Gastroesophageal sphincter (tissue), 4 donors: ENCODE data around the gene CSNK2B. TPM values are rescaled to one million over a fixed set of nuclear protein-coding genes. Genes with fewer than 3 reads are reported as not detected.

Experiments
- ATAC-seq: fragments of 150-250 bp; one replicate; pipeline ENCODE4 v1.9.1; 2016; ENCODE audit warnings: mild to moderate bottlenecking, moderate library complexity
- H3K27ac ChIP-seq, 4 donors: fragments of 200-600 bp; sonication (generic) in 3 of 4; 1 replicate in 3 of 4; 2 replicates in 1 of 4; pipeline ENCODE4 v1.5.1; 2016 to 2019
- H3K27me3 ChIP-seq: fragments of 200-600 bp; sonication (generic); one replicate; pipeline ENCODE4 v1.5.1; 2019
- H3K36me3 ChIP-seq, 2 donors: fragments of 200-600 bp; sonication (generic); one replicate each; pipeline ENCODE4 v1.5.1; 2019; ENCODE audit warnings: control low read depth in 1 of 2
- H3K4me1 ChIP-seq, 3 donors: fragments of 200-600 bp; sonication (generic); 1 replicate in 2 of 3; 2 replicates in 1 of 3; pipeline ENCODE4 v1.5.1; 2016 to 2019; ENCODE audit warnings: control low read depth in 2 of 3
- H3K4me3 ChIP-seq, 2 donors: fragments of 200-600 bp; sonication (generic); one replicate each; pipeline ENCODE4 v1.5.1; 2019; ENCODE audit warnings: mild to moderate bottlenecking in 1 of 2, moderate library complexity in 1 of 2
- H3K9me3 ChIP-seq, 3 donors: fragments of 200-600 bp; sonication (generic); one replicate each; pipeline ENCODE4 v1.5.1; 2017 to 2019; ENCODE audit warnings: control low read depth in 2 of 3
- EP300 ChIP-seq: sonication (generic); formaldehyde crosslinking; IDR thresholded peaks from one replicate; pipeline ENCODE4 v1.6.1; 2017; ENCODE audit warnings: antibody characterized with exemption, mild to moderate bottlenecking
- POLR2A ChIP-seq, 2 donors: fragments of 450-650 bp; IDR thresholded peaks; one replicate each; pipeline ENCODE4 v1.6.1; 2017; ENCODE audit warnings: antibody characterized with exemption in 2 of 2, mild to moderate bottlenecking in 2 of 2, moderate library complexity in 1 of 2
- POLR2AphosphoS5 ChIP-seq: sonication (generic); formaldehyde crosslinking; IDR thresholded peaks from one replicate; pipeline ENCODE4 v1.6.1; 2017; ENCODE audit warnings: antibody characterized with exemption
- WGBS, 2 donors: methylation state at CpG; one replicate each; pipeline ENCODE4 v1.1.5; 2018; ENCODE audit warnings: low coverage in 1 of 2; 5-methylcytosine and 5-hydroxymethylcytosine counted together
- total RNA-seq, 4 donors: library from RNA; depleted of rRNA; stranded (reverse); fragments of >200 nt; gene quantifications; one replicate each; pipeline ENCODE4 v1.1.0, GENCODE V29; 2016
- TF ChIP-seq, protein P1 (sequence below), 4 experiments: fragments of 200-600 bp in 2 of 4; fragments of 450-650 bp in 2 of 4; sonication (generic) in 1 of 4; IDR thresholded peaks; one replicate each; pipeline ENCODE4 v1.5.1; 2017 to 2019; ENCODE audit warnings: antibody characterized with exemption in 4 of 4, mild to moderate bottlenecking in 2 of 4, moderate library complexity in 2 of 4

CSNK2B gene
- total RNA-seq, 4 donors from 2014 or later = 162 to 197 (median 167) TPM

- Histone ChIP-seq H3K27ac (peak overlapping the region; percentile 87 to 97 (median 94)), H3K36me3 (peaks cover 0 to 36% of the 10 kb centered on the region in 2 donors), H3K9me3 (no peaks in the 10 kb centered on the region), H3K4me3 (peak overlapping the region; percentile 58 to 98), H3K4me1 (peaks cover 6 to 37% (median 19%) of the 10 kb centered on the region in 3 donors), H3K27me3 (no peaks in the 10 kb centered on the region)
- no peak for TF ChIP-seq POLR2AphosphoS5
- WGBS, 2 donors = 5 to 11% methylated on average over 4 to 5 of the region's 7 CpGs
- no peak for ATAC-seq
Measured at GRCh38 chr6:31701666-31702404, 36.0 kb downstream of the CSNK2B start.

DNA sequence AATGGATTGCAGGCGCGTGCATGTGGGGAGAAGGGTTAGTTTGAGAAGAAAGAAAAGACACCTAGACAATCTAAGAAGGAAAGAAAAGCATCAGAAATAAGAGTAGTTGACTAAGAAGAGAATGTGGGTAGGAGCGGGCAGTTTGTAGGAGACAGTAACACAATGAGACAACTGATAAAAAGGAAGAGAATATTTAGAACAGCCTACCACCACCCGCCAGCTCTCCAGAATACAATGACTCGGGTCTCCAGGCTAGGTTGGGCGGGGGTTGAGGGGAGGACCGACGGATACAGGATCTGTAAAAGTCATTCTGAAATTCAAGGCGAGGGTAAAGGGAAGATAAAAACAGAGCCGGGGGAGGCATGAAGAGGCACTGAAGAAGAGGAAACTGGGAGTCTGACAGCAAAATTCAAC is 36.5 kb downstream of the CSNK2B start:
- Histone ChIP-seq H3K27me3 (no peaks in the 10 kb centered on the region), H3K27ac (peak overlapping the region; percentile 87 to 97 (median 94)), H3K4me3 (peak overlapping the region; percentile 58 to 98), H3K36me3 (peaks cover 0 to 30% of the 10 kb centered on the region in 2 donors), H3K4me1 (peaks cover 6 to 37% (median 19%) of the 10 kb centered on the region in 3 donors), H3K9me3 (no peaks in the 10 kb centered on the region)
- TF ChIP-seq EP300 (no peak), POLR2A (IDR thresholded peaks at IDR 0.05) (no peak), POLR2AphosphoS5 (no peak)
- TF ChIP-seq, protein P1, sequence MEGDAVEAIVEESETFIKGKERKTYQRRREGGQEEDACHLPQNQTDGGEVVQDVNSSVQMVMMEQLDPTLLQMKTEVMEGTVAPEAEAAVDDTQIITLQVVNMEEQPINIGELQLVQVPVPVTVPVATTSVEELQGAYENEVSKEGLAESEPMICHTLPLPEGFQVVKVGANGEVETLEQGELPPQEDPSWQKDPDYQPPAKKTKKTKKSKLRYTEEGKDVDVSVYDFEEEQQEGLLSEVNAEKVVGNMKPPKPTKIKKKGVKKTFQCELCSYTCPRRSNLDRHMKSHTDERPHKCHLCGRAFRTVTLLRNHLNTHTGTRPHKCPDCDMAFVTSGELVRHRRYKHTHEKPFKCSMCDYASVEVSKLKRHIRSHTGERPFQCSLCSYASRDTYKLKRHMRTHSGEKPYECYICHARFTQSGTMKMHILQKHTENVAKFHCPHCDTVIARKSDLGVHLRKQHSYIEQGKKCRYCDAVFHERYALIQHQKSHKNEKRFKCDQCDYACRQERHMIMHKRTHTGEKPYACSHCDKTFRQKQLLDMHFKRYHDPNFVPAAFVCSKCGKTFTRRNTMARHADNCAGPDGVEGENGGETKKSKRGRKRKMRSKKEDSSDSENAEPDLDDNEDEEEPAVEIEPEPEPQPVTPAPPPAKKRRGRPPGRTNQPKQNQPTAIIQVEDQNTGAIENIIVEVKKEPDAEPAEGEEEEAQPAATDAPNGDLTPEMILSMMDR (IDR thresholded peaks at IDR 0.05) = no peak
- ATAC-seq = no peak
- WGBS, 2 donors = 1 to 3% methylated on average over 6 to 8 of the region's 10 CpGs

- peaks cover 6 to 37% (median 19%) of the 10 kb centered on the region in 3 donors for H3K4me1 ChIP-seq
- H3K27ac ChIP-seq = peak within 1 kb of the TSS; percentile 87 to 97 (median 94)
- H3K27me3 ChIP-seq = no peaks in the 10 kb centered on the region
- H3K4me3 ChIP-seq = peak within 1 kb of the TSS; percentile 58 to 98
- ATAC-seq = peak; percentile 98
- TF ChIP-seq POLR2A (IDR thresholded peaks at IDR 0.05) (peak; percentile 93 to 97), POLR2AphosphoS5 (peak; percentile 97), EP300 (no peak)
- TF ChIP-seq, protein P1 (IDR thresholded peaks at IDR 0.05) = peak in 3 of 4 experiments; percentile 14 to 40 (median 31)
- H3K36me3 ChIP-seq = peaks cover 0 to 25% of the 10 kb centered on the region in 2 donors
- H3K9me3 ChIP-seq = no peaks in the 10 kb centered on the region
- 2 to 3% methylated on average over 23 to 26 of the region's 54 CpGs for WGBS, 2 donors
Measured at GRCh38 chr6:31702819-31703716, 37.2 kb downstream of the CSNK2B start, which contains the start of gene ABHD16A. Gene ABHD16A, minus strand, starts transcription at chr6:31703324. Its CDS starts 43 bp downstream, at chr6:31703281.

DNA sequence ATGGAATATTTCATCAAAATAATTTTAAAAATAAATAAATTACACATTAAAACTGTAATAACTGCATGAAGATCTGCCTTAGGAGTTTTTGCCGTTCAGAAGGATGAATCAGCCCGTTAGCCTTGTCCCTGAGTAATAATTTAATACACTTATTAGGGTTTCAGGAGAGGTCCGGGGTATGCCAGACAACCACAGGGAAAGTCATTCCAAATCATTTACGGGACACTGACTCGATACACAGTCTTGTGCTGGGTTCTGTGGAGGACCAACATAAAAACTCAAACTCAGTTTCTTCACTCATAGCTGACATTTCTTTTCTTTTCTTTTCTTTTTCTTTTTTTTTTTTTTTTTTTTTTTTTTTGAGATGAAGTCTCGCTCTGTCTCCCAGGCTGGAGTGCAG is 40.1 kb downstream of the CSNK2B start:
- H3K27me3 ChIP-seq = peaks cover 8% of the 10 kb centered on the region
- no peaks in the 10 kb centered on the region for H3K36me3 ChIP-seq
- H3K27ac ChIP-seq = no peak overlapping the region
- TF ChIP-seq POLR2A (IDR thresholded peaks at IDR 0.05) (no peak), POLR2AphosphoS5 (no peak), EP300 (no peak)
- TF ChIP-seq, protein P1 (IDR thresholded peaks at IDR 0.05) = no peak
- H3K9me3 ChIP-seq = no peaks in the 10 kb centered on the region
- no peak overlapping the region for H3K4me3 ChIP-seq
- ATAC-seq = no peak
- 82 to 96% methylated on average over 3 to 5 of the region's 6 CpGs for WGBS, 2 donors
- peaks cover 6 to 22% (median 16%) of the 10 kb centered on the region in 3 donors for H3K4me1 ChIP-seq

DNA sequence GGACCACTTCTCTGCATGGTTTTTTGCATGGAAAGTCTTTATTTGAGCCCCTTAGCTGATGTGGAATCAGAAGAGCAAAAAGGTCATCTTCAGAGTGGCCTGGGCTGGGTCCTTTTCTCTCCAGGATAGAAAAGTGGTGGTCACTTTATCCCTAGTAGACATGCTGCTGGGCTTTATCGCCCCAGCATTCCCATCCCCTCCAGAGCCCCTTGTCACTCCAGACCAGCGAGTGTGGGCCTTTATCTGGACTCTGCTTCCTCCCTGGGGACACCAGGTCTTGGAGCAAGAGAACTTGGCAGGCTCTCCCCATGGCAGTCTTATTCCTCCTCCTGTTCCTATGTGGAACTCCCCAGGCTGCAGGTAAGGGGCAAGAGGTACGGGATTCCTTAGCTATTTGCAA is 40.7 kb downstream of the CSNK2B start, which contains the start of gene LY6G6F:
Gene LY6G6F, plus strand, starts transcription at position 268 of the 400 bp plus-strand sequence. Its CDS starts 41 bp downstream, at position 309.
- no peaks in the 10 kb centered on the region for H3K36me3 ChIP-seq
- H3K4me1 ChIP-seq = peaks cover 4 to 16% (median 9%) of the 10 kb centered on the region in 3 donors
- H3K4me3 ChIP-seq = no peak within 1 kb of the TSS
- H3K9me3 ChIP-seq = no peaks in the 10 kb centered on the region
- ATAC-seq = no peak
- no peak within 1 kb of the TSS for H3K27ac ChIP-seq
- WGBS, 2 donors = 60 to 80% methylated on average over 1 to 3 of the region's 3 CpGs
- no peak for TF ChIP-seq POLR2AphosphoS5
- no peak for TF ChIP-seq POLR2A (IDR thresholded peaks at IDR 0.05)
- no peak for TF ChIP-seq EP300
- TF ChIP-seq, protein P1 (IDR thresholded peaks at IDR 0.05) = no peak
- H3K27me3 ChIP-seq = peaks cover 8% of the 10 kb centered on the region
